ENCODE results near the gene AP3D1.

- TF ChIP-seq GATA3 (IDR thresholded peaks at IDR 0.05; ENCODE audit: low read depth, low read length) = no peak
- TF ChIP-seq GATA2 (IDR thresholded peaks at IDR 0.05; ENCODE audit: low read depth, low read length) = no peak
Observed at GRCh38 chr19:2144190-2144589, 7.2 kb downstream of the AP3D1 start.

All from SH-SY5Y (cell line).